Thyroid gland (tissue), 4 donors: ENCODE measurements around the gene LRP6. TPM values are rescaled to one million over a fixed set of nuclear protein-coding genes. Genes with fewer than 3 reads are reported as not detected.
"Not testable (repeated sequence)": the region's sequence is repeated elsewhere in the genome, so short reads cannot be mapped to it uniquely, and the experiment has no call there.

ENCODE experiments used
- DNase-seq, 2 donors: peaks; one replicate each; pipeline ENCODE4 v3.0.0-alpha.2; 2019
- H3K27ac ChIP-seq, 3 donors: fragments of 200-600 bp; sonication (generic); 1 replicate in 2 of 3; 2 replicates in 1 of 3; pipeline ENCODE4 v1.5.1; 2016 to 2019; ENCODE audit warnings: mild to moderate bottlenecking in 1 of 3, moderate library complexity in 1 of 3
- H3K27me3 ChIP-seq: fragments of 200-600 bp; sonication (generic); one replicate; pipeline ENCODE4 v1.5.1; 2019
- H3K36me3 ChIP-seq, 2 donors: fragments of 200-600 bp; sonication (generic); one replicate each; pipeline ENCODE4 v1.5.1; 2016 to 2019
- H3K4me1 ChIP-seq, 2 donors: fragments of 200-600 bp; sonication (generic); one replicate each; pipeline ENCODE4 v1.5.1; 2017 to 2019
- H3K4me3 ChIP-seq, 3 donors: fragments of 200-600 bp; sonication (generic); replicated peaks in 1 of 3; 1 replicate in 2 of 3; 2 replicates in 1 of 3; pipeline ENCODE4 v1.5.1; 2016; ENCODE audit warnings: mild to moderate bottlenecking in 1 of 3
- H3K9me3 ChIP-seq: fragments of 200-600 bp; sonication (generic); one replicate; pipeline ENCODE4 v1.5.1; 2017
- POLR2A ChIP-seq, 2 donors: fragments of 450-650 bp; IDR thresholded peaks; one replicate each; pipeline ENCODE4 v1.6.1; 2017; ENCODE audit warnings: antibody characterized with exemption in 2 of 2, mild to moderate bottlenecking in 2 of 2, moderate library complexity in 1 of 2
- WGBS, 2 donors: methylation state at CpG; one replicate each; pipeline ENCODE4 v1.1.5; 2017; 5-methylcytosine and 5-hydroxymethylcytosine counted together
- intact Hi-C: fragments of 100-400 bp; cut with DNase I; formaldehyde crosslinking; loops from one replicate; pipeline ENCODE4 v1.15.1; 2023
- total RNA-seq, 4 donors: library from RNA; depleted of rRNA; stranded (reverse); fragments of >200 nt; gene quantifications; one replicate each; pipeline ENCODE4 v1.2.3, GENCODE V29; 2016
- TF ChIP-seq, protein P1 (sequence below), 6 experiments: fragments of 200-600 bp in 3 of 6; fragments of 450-650 bp in 3 of 6; sonication (generic) in 3 of 6; IDR thresholded peaks; one replicate each; pipeline ENCODE4 v1.5.1; 2016 to 2019; ENCODE audit warnings: antibody characterized with exemption in 6 of 6, mild to moderate bottlenecking in 2 of 6, inconsistent platforms in 1 of 6, moderate library complexity in 1 of 6

Gene LRP6
- total RNA-seq, 4 donors from 2014 or later, result 38.7 to 47.7 (median 42.7) TPM

GRCh38 chr12:12265571-12266388 is 1.1 kb downstream of the LRP6 start:
- peak in 1 of 2 donors; percentile 44 for TF ChIP-seq POLR2A (IDR thresholded peaks at IDR 0.05)
- TF ChIP-seq, protein P1, sequence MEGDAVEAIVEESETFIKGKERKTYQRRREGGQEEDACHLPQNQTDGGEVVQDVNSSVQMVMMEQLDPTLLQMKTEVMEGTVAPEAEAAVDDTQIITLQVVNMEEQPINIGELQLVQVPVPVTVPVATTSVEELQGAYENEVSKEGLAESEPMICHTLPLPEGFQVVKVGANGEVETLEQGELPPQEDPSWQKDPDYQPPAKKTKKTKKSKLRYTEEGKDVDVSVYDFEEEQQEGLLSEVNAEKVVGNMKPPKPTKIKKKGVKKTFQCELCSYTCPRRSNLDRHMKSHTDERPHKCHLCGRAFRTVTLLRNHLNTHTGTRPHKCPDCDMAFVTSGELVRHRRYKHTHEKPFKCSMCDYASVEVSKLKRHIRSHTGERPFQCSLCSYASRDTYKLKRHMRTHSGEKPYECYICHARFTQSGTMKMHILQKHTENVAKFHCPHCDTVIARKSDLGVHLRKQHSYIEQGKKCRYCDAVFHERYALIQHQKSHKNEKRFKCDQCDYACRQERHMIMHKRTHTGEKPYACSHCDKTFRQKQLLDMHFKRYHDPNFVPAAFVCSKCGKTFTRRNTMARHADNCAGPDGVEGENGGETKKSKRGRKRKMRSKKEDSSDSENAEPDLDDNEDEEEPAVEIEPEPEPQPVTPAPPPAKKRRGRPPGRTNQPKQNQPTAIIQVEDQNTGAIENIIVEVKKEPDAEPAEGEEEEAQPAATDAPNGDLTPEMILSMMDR (IDR thresholded peaks at IDR 0.05), result no peak
- H3K27ac ChIP-seq, result peak overlapping the region; percentile 99 to 100 (median 100)
- 1 to 3% methylated on average over 24 to 25 of the region's 25 CpGs for WGBS, 2 donors
- H3K27me3 ChIP-seq, result no peaks in the 10 kb centered on the region
- H3K36me3 ChIP-seq, result no peaks in the 10 kb centered on the region
- intact Hi-C loops, result loop anchor here (10.0 kb wide), 1 partner anchor 69 kb away; no protein-coding TSS in a partner anchor
- H3K9me3 ChIP-seq, result no peaks in the 10 kb centered on the region
- H3K4me3 ChIP-seq, result peak overlapping the region; percentile 77 to 93 (median 78)
- H3K4me1 ChIP-seq, result peaks cover 9 to 15% of the 10 kb centered on the region in 2 donors
- DNase-seq, result peak; percentile 19 to 26

- DNase-seq, result no peak
- peak overlapping the region in 2 of 3 donors; percentile 14 to 77 for H3K4me3 ChIP-seq
- no peaks in the 10 kb centered on the region for H3K27me3 ChIP-seq
- no peak for TF ChIP-seq POLR2A (IDR thresholded peaks at IDR 0.05)
- intact Hi-C loops, result loop anchor here (10.0 kb wide), 1 partner anchor 70 kb away; no protein-coding TSS in a partner anchor
- peaks cover 9 to 15% of the 10 kb centered on the region in 2 donors for H3K4me1 ChIP-seq
- 44 to 47% methylated on average over 3 of the region's 3 CpGs for WGBS, 2 donors
- H3K27ac ChIP-seq, result peak overlapping the region in 2 of 3 donors; percentile 99 to 100
- H3K9me3 ChIP-seq, result no peaks in the 10 kb centered on the region
- H3K36me3 ChIP-seq, result no peaks in the 10 kb centered on the region
Observed at GRCh38 chr12:12265035-12265434, 1.8 kb downstream of the LRP6 start.

DNA sequence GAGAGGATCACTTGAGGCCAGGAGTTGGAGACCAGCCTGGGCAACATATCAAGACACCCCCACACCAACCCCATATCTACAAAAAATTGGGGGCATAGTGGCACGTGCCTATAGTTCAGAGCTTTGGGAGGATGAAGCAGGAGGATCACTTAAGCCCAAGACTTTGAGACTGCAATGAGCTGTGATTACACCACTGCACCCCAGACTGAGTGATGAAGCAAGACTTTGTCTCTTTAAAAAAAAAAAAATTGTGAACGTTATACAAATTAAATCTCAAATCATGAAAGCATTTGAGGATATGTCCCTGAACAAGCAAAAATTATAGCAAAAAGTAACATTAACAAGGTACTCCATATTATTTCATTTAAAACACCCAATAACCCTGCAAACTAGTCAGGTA is 2.9 kb downstream of the LRP6 start:
- no peak for DNase-seq
- no peaks in the 10 kb centered on the region for H3K27me3 ChIP-seq
- H3K4me1 ChIP-seq, result peaks cover 9 to 15% of the 10 kb centered on the region in 2 donors
- no peaks in the 10 kb centered on the region for H3K9me3 ChIP-seq
- intact Hi-C loops, result loop anchor here (10.0 kb wide), 1 partner anchor 71 kb away; no protein-coding TSS in a partner anchor
- H3K4me3 ChIP-seq, result no peak overlapping the region
- H3K27ac ChIP-seq, result no peak overlapping the region
- TF ChIP-seq, protein P1 (IDR thresholded peaks at IDR 0.05), result no peak
- no peak for TF ChIP-seq POLR2A (IDR thresholded peaks at IDR 0.05)
- H3K36me3 ChIP-seq, result no peaks in the 10 kb centered on the region
- WGBS, 2 donors, result 49 to 52% methylated on average over 2 of the region's 2 CpGs

DNA sequence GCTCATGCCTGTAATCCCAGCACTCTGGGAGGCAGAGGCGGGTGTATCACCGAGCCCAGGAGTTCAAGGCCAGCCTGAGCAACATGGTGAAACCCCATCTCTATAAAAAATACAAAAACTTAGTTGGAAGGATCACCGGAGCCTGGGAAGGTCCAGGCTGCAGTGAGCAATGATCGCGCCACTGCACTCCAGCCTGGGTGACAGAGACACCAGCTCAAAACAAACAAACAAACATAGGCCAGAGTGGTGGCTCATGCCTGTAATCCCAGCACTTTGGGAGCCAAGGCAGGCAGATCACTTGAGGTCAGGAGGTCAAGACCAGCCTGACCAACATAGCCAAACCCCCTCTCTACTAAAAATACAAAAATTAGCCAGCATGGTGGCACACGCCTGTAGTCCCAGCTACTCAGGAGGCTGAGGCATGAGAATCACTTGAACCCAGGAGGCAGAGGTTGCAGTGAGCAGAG is 10.5 kb downstream of the LRP6 start:
- 94 to 96% methylated on average over 6 of the region's 6 CpGs for WGBS, 2 donors

DNA sequence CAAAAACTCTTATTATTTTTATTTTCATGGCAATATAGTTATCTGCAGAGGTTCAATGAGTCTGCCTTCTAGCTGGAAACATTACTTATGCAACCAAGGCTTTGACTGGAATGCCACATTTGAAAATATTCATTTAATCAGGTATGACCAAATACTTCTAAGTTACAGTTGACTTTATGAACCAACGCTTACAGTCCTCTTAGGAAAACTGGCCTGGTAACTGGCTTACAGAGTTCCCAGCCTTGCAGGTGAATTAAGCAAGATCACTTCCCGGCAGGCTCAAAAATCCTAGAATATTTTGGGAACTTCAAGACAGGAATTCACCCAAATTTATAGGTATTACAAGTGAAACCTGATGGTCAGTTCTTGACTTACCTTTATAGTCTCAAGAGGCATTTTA is 12.3 kb downstream of the LRP6 start:
- TF ChIP-seq POLR2A (IDR thresholded peaks at IDR 0.05), result no peak
- TF ChIP-seq, protein P1 (IDR thresholded peaks at IDR 0.05), result no peak
- intact Hi-C loops, result no loop called here
- H3K4me3 ChIP-seq, result no peak overlapping the region
- WGBS, 2 donors, result 57 to 69% methylated on average over 2 of the region's 2 CpGs
- H3K4me1 ChIP-seq, result peaks cover 15 to 20% of the 10 kb centered on the region in 2 donors
- no peak overlapping the region for H3K27ac ChIP-seq
- H3K27me3 ChIP-seq, result no peaks in the 10 kb centered on the region
- no peaks in the 10 kb centered on the region for H3K36me3 ChIP-seq
- H3K9me3 ChIP-seq, result no peaks in the 10 kb centered on the region
- DNase-seq, result no peak

More for the DNA sequence above, 10.5 kb downstream of the LRP6 start:
- H3K4me1 ChIP-seq, result peaks cover 15 to 20% of the 10 kb centered on the region in 2 donors
- H3K27ac ChIP-seq, DNase-seq, intact Hi-C loops, H3K4me3 ChIP-seq, H3K36me3 ChIP-seq, H3K27me3 ChIP-seq, H3K9me3 ChIP-seq: not testable (repeated sequence)
